OCI-LY1 (cell line): ENCODE data around the gene TTBK1.

Experiments
- CTCF ChIP-seq: fragments of 200-600 bp; sonication (generic), shearing (Covaris generic); IDR thresholded peaks from 2 replicates; pipeline ENCODE4 v1.5.1; 2017; ENCODE audit warnings: mild to moderate bottlenecking, antibody characterized with exemption, low read length, moderate library complexity, mixed read lengths
- EZH2 ChIP-seq: fragments of 200-600 bp; sonication (generic), shearing (Covaris generic); IDR thresholded peaks from 2 replicates; pipeline ENCODE4 v1.8.0; 2017; ENCODE audit warnings: borderline replicate concordance, mixed run types, mild to moderate bottlenecking, antibody characterized with exemption, low read length, moderate library complexity, mixed read lengths

- no peak for TF ChIP-seq CTCF
- no peak for TF ChIP-seq EZH2
These were observed 2.3 kb upstream of the TTBK1 start for GRCh38 chr6:43240950-43241349.
